CD4-positive, alpha-beta T cell treated with Interleukin-6 for 4 hours (primary cell): Measurements from ENCODE around the gene DIS3L2.
"Not testable (repeated sequence)": the region's sequence is repeated elsewhere in the genome, so short reads cannot be mapped to it uniquely, and the experiment has no call there.

Source experiments
- DNase-seq: peaks from one replicate; pipeline ENCODE4 v3.0.0-alpha.2; 2020; ENCODE audit warnings: mixed read lengths

The DIS3L2 gene

DNA sequence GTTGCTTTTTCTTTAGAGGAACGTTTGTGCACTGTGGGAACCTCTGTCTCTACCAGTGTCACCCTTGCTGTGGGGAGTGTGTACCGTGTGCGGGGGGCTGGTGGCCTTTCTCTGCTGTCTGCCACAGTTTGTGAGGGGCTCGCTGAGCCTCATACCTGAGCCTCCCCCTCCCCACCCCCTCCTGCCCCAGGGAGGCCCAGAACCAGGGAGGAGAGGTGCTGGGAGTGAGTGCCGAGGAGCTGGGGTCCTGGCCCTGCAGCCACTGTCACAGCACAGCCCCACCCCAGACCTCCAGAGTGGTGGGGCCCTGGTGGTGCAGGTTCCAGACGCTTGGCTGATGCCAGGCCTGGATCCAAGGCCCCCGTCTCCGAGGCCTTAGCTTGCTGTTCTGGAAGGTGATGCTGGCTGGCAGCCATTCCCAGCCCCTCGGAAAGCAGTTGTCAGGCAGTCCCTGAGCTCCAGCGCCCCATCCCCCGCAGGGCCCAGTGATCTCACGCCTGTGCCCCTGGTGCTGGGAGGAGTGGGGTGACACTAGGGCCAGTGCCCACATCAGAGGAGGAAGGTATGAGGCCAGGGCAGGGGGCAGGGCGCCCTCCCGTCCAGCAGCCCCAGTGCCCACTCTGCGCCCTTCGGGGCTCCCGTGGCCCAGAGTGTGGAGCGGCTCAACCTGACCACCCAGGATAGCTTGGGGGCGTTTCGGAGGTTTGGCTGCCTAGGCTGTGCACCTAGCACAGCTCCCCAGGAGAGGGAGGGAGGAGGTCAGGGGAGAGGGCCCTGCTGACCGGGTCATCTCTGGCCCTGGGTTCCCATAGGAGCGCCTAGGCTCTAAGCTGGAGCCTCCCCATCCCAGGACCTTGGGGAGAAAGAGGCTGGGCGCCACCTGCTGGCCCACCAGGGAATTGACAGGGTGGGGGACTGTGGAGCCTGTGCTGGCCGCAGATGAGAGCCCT lies 364.1 kb downstream of the DIS3L2 start:
- DNase-seq = peak; percentile 59

- DNase-seq = not testable (repeated sequence)
Measured at GRCh38 chr2:232326274-232327104, 365.0 kb downstream of the DIS3L2 start.

DNA sequence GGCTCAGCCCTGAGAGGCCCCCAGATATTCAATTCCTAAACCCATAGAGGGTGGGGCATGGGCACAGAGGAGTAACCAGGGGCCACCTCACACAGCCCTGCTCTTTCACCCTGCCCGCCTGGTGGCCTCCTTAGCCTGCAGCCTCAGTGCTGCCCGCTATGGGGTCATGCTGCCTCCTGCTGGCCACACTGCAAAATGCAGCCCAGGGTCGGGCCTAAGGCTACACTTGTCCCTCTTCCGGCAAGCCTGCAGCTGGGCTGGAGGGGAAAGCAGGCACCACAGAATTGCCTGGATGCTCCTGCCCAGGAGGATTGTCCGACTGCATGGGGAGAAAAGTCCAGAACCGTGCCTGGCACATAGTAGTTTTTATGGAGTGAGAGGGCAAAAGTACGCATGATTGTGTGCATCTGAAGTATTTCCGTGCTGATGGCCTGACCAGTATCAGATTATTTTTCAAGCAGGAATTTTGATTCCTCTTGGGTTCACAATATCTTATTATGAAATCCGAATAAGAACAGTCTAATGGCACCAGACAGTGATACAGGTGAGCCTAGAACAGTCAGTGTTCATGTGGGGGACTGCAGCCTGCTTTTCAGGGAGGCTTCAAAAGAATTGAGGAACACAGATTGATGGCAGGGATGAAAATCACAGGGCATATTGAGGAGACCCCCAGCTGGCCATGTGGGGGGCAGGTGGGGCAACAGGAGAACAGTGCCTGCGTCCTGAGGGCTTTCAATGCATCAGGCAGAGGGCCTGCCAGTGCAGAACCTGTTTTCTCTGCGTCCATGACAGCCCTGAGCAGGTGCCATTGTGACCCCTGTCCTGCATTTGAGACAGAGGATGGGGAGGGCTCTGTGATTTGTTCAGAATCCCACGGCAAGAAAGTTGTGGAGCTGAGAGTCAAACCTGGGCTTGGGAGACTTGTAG lies 365.9 kb downstream of the DIS3L2 start:
- DNase-seq = peak; percentile 85

DNA sequence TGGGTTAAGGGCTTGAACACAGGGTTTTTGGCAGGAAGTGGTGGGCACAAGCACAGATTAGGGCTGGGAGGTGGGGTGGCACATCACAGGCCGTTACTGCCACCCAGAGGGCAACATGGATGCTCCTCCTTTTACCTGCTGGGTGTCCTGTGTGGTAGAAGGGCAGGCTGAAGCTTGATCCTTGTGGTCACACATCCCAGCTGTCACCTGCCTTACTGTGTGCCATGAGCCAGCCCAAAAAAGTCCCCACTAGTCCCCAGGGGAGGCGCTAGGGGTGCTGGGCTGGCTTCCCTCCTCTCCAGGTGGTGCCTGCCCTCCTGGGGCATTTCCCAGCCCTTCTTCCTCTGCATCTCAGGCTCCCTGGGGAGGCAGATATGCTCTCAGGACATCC lies 366.5 kb downstream of the DIS3L2 start:
- DNase-seq = no peak

DNA sequence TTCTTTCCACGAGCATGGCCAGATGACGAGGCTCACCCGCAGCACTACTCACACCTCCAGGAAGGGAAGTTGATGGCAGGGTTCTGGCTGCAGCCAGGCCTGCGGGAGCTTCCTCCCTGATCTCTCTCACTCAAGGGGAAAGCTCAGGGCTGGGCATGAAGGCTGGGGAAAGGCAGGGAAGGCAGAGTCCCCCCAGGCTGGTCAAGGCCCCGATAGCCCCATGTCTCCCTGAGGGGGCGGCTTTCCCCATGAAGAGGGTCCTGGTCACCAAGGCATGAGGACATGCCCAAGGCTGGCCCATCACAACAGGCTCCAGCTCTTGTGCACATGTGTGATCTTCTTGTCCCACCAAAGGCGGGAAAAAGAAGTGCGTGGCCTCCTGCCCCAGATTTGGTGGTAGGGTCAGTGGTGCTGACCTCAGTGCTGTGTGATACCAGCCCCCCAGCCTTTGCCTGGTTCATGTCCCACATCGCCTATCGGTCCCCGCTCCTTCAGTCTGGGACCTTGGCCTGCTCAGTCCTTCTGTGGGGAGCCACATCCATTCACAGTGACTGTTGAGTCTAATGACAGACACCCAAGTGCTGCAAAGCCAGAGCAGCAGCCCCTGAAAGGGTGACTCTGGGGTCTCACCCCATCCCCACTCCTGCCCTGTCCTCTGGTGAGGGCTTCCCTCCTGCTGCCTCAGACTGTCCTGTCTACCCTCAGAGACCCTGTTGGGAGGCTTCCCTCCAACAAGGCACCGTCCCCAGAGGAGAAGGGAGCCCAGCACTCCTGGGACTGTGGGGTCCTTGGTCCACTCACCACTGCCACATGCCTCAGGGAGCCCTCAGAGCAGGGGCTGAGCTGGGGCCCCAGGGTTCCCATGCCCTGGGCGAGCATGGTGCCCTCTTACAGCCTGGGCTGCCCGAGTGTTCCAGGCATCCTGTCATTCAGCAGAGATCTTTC lies 367.3 kb downstream of the DIS3L2 start:
- DNase-seq = no peak

GRCh38 chr2:232329716-232330067 lies 368.2 kb downstream of the DIS3L2 start:
- no peak for DNase-seq

DNA sequence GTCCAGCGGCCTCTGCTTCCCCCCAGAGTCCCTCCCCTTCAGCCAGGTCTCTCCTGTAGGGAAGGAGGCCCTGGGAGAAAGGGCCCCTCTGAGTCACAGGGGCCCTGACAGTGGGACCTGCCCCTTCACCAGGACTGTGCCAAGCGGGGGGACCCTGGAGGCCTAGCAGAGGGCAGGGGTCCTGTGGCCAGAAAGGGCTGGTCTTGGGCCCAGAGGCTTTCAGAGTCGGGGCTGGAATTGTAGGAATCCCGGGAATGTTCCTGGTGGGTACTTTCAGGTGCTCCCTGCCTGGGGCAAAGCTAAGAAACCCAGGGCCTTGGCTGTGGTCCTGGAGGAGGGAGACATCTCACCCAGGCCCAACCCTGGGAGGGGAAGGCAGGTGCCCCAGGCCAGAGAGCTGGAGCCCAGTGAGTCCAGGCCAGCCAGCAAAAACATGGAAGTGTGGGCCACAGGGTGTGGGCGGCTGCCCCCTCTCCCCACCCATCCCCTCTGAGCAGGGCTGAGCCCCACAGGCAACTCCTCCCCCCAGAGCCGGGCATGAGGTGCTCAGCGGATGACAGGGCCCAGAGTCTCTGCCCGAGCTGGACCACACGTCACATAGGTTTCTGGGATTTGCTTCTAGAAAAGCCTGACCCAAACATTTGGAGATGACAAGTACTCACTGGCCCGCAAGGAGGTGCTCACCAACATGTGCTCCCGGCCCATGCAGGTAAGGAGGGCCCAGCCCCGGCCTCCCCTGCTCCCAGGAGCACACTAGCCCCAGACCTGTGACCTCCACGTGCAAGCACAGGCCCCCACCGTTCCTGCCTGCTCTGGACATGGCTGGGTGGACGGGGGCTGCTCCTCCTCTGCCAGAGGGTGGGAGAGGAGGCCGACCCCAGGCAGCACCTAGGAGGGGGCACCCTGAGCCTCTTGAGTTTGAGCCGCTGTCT lies 368.8 kb downstream of the DIS3L2 start:
- DNase-seq = no peak

- not testable (repeated sequence) for DNase-seq
Measured at GRCh38 chr2:232331061-232331460, 369.5 kb downstream of the DIS3L2 start.

DNA sequence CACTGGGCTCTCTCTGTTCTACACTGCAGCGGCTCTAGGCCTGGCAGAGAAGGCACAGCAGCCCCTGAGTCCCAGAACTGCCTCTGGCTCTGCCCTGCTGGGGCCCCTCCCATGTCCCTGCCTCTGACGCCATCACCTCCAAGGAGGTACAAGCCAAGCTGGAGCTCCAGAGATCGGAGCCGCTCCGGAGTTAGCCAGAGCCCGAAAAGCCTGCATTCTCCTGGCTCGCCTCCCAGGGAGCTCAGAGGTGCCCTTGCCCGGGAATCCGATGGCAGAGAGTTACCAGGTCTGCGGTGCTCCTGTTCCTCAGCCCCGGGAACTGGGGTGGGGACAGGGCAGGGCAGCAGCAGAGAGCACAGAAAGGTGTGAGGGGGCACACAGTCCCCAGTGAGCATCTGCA lies 370.1 kb downstream of the DIS3L2 start:
- not testable (repeated sequence) for DNase-seq

- not testable (repeated sequence) for DNase-seq
Measured at GRCh38 chr2:232332244-232332939, 370.9 kb downstream of the DIS3L2 start.

GRCh38 chr2:232332940-232333259 lies 371.4 kb downstream of the DIS3L2 start:
- no peak for DNase-seq

DNA sequence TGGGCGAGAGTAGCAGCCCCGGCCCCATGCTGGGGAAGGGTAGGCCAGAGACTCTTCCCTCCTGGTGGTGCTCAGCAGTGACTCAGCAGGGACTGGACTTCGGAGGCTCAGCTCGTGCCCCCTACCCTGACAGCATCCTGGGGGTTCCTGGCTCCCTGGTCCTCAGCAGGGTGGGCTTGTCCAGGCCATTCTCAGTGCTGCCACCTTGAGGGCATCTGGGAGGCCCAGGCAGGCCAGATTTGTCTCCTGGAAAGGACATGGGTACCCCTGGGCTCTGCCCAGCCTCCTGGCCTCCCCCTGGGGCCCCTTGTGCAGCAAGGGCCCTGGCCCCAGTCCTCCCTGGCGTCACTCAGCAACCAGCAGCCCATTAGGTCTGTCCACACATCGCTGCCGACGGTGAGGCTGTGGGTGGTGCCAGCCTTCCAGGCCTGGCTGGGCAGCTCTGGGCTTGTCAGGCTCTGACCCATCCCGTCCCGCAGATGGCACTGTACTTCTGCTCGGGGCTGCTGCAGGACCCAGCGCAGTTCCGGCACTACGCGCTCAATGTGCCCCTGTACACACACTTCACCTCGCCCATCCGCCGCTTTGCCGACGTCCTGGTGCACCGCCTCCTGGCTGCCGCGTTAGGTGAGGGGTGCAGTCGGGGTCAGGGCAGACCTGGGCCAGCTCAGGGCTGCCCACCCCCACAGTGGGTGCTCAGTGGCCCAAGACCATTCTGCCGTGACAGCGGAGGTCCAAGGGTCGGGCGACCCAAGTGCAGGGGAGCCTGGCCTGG lies 372.0 kb downstream of the DIS3L2 start:
- DNase-seq = no peak

DNA sequence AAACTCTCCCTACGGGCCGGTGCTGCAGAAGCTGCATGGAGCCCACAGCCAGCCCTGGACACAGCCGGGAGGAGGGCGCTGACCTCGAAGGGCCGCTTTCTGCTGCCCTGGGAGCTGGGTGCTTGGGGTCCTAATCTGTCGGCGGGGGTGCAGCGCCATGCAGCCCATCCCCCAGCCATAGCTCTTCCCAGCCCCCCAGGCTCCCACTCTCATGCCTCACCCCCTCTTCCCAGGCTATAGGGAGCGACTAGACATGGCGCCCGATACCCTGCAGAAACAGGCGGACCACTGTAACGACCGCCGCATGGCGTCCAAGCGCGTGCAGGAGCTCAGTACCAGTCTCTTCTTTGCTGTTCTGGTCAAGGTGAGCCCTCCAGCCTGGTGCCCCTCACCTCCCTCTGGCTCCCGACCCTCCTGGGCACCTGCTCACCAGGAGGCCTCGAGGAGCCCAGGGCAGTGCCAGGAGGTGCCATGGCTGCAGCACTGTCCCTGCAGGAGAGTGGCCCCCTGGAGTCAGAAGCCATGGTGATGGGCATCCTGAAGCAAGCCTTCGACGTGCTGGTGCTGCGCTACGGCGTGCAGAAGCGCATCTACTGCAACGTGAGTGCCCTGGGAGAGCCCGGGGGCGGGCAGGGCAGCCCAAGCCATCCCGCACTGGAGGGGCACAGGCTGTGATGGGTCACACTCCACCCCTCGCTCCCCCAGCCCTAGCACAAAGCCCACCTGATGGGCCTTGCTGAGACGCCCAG lies 372.8 kb downstream of the DIS3L2 start:
- not testable (repeated sequence) for DNase-seq

GRCh38 chr2:232334885-232335205 lies 373.3 kb downstream of the DIS3L2 start:
- not testable (repeated sequence) for DNase-seq

- DNase-seq = not testable (repeated sequence)
Measured at GRCh38 chr2:232335206-232335858, 373.8 kb downstream of the DIS3L2 start.

GRCh38 chr2:232335859-232336215 lies 374.3 kb downstream of the DIS3L2 start:
- no peak for DNase-seq

- DNase-seq = no peak
Measured at GRCh38 chr2:232336241-232336736, 374.8 kb downstream of the DIS3L2 start.
